GM19452 (cell line): ENCODE results near the gene CBL.
"Not testable (repeated sequence)": the region's sequence is repeated elsewhere in the genome, so short reads cannot be mapped to it uniquely, and the experiment has no call there.

ENCODE experiments used
- ATAC-seq: cut with Tn5 transposase; IDR thresholded peaks from one replicate; pipeline ENCODE4 v1.9.1; 2021; ENCODE audit not compliant: unreplicated experiment

CBL gene

GRCh38 chr11:119207415-119207960 lies 1.3 kb downstream of the CBL start:
- no peak for ATAC-seq

DNA sequence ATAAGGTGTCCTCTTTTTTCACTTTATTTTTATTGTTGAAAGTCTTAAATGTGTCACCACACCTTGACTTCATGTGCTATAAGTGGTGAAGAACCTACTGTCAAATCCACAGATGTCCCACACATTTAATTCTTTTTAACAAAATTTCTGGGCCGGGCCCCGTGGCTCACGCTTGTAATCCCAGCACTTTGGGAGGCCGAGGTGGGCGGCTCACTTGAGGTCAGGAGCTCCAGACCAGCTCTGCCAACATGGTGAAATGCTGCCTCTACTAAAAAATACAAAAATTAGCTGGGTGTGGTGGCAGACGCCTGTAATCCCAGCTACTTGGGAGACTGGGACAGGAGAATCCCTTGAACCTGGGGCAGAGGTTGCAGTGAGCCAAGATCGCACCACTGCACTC lies 3.0 kb downstream of the CBL start:
- ATAC-seq, result no peak

DNA sequence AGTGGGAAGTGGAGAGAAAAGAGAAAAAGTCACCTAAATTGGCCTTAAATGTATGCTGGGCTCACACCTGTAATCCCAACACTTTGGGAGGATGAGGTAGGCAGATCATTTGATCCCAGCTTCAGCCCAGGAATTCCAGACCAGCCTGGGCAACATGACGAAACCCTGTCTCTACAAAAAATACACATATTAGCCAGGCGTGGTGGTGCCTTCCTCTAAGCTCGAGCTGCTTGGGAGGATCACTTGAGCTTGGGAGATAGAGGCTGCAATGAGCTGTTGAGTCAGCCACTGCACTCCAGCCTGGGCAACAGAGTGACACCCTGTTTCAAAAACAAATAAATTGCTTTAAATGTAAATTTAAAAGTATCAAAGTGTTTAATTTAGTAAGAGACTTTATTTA lies 3.9 kb downstream of the CBL start:
- ATAC-seq, result no peak

- ATAC-seq, result no peak
Observed at GRCh38 chr11:119218141-119218878, 12.2 kb downstream of the CBL start.

DNA sequence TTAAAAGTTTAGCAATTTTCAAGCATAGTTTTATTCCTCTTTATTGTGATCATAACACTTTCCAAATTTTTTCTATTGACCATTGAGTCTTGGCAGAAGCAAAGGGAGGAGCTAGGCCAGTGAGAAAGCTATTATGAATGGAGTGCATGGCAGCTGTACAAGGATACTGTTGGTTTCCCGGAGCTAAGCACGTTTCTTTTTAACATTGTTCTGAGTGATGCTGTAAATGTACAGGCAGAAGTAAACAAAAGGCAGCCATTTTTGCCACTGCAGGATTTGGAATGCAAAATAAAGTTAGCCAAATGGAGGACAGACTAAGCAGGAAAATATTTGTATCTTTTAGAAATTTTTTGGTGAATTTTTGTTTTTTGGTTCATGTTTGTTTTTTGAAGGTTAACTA lies 16.2 kb downstream of the CBL start:
- no peak for ATAC-seq

DNA sequence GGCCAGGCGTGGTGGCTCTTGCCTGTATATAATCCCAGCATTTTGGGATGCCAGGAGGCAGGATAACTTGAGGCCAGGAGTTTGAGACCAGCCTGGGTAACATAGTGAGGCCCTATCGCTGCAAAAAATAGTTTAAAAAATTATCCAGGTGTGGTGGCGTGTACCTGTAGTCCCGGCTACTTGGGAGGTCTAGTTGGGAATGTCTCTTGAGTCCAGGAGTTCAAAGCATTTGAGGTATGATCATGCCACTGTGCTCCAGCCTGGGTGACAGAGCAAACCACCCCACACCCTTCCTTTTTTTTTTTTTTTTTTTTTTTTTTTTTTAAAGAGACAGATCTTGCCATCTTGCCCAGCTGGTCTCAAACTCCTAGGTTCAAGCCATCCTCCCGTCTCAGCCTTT lies 16.8 kb downstream of the CBL start:
- ATAC-seq, result no peak

DNA sequence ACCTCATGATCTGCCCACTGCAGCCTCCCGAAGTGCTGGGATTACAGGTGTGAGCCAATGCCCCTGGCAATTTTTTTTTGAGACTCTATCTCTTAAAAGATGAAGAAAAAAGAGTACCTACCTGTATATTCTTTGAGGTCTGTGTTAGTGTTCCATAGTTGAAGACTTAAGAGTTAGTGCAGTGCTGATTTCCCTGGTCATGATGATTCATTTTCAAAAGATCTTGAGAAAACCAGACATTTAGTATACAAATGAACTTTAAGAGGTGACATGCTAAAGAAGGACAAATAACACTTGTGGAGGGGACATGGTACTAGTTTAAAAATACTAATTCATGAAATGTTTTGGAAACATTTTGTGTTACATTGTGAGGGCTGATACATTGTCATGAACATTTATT lies 17.7 kb downstream of the CBL start:
- ATAC-seq, result no peak

GRCh38 chr11:119228535-119229287 lies 22.6 kb downstream of the CBL start:
- ATAC-seq, result not testable (repeated sequence)

DNA sequence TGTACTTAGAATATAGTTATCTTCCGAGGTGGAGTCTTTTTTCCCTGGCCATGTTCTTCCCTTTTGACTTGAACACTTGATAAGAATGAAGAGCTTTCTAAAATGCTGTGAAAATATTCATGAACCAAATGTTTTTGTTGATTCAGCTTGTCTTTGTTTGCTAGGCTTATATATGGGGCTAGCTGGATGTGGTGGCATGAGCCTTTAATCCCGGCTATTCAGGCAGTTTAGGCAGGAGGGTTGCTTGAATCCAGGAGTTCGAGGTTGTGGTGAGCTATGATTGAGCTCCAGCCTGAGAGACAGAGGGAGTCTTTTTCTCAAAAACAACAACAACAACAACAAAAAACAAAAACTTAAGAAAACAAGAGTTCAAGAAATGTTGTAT lies 23.1 kb downstream of the CBL start:
- no peak for ATAC-seq

GRCh38 chr11:119229741-119230140 lies 23.6 kb downstream of the CBL start:
- no peak for ATAC-seq

GRCh38 chr11:119236490-119236889 lies 30.4 kb downstream of the CBL start:
- no peak for ATAC-seq

DNA sequence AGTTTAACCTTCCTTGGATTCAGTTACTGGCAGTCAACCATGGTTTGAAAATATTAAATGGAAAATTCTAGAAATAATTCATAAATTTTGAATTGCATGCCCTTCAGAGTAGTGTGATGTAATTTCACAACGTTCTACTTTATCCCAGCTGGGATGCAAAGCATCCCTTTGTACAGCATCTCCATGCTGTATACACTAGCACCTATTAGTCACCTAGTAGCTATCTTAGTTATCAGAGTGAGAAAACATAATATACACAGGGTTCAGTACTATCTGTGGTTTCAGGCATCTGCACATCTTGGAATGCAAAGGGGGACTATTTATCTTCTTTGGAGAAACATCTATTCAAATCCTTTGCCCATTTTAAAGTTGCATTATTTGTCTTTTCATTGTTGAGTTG lies 30.8 kb downstream of the CBL start:
- ATAC-seq, result no peak

- no peak for ATAC-seq
Observed at GRCh38 chr11:119237515-119237914, 31.4 kb downstream of the CBL start.

DNA sequence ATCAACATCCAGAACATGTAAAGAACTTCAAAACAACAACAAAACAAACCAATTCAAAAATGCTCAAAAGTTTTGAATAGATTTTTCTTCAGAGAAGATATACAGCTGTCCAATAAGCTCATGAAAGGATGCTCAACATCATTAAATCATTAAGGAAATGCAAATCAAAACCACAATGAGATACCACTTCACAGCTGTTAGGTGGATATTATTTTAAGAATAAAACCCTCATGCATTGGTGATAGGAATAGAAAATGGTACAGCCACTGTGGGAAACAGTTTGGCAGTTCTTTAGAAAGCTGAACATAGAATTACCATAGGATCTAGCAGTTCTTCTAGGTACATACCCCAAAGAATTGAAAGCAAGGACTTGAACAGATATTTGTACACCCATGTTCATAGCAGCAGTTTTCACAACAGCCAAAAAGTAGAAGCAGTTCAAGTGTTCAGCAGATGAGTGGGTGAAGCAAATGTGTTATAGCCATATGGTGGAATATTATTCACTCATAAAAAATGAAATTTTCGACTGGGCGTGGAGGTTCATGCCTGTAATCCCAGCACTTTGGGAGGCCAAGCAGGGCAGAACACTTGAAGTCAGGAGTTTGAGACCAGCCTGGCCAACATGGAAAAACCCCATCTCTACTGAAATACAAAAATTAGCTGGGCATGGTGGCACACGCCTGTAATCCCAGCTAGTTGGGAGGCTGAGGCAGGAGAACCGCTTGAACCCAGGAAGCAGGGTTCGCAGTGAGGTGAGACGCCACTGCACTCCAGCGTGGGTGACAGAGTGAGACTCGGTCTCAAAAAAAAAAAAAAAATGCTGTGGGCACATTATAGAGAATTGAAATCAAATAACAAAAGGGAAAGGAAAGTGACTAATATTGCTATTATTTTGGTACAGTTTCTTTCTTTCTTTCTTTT lies 42.9 kb downstream of the CBL start:
- ATAC-seq, result no peak

DNA sequence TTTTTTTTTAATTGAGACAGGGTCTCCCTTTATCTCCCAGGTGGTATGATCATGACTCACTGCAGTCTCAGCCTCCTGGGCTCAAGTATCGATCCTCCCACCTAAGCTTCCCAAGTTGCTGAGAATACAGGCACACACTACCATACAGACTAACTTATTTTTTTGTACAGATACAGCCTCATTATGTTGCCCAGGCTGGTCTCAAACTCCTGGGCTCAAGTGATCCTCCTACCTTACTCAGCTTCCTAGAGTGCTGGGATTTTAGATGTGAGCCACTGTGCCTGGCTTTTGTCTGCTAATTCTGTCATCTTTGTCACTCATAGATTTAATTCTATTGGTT lies 43.5 kb downstream of the CBL start:
- no peak for ATAC-seq

DNA sequence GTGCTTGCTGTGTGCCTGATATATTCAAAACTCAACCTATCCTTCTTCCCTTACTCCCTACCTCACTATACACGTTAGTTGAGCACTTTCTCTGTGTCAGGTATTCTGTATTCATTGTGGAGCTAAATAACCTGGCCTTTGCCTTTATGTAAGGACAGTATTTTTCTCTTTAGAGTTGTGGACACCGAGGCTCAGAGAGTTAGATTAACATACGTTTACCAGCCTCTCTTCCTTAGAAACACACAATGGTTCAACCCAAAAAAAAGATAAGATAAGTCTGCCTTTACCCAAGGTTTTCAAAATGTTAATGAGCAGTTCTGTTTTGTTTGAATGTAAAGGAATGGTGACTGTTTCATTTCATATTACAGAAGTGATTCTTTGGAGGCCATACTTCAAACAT lies 45.0 kb downstream of the CBL start:
- ATAC-seq, result no peak

DNA sequence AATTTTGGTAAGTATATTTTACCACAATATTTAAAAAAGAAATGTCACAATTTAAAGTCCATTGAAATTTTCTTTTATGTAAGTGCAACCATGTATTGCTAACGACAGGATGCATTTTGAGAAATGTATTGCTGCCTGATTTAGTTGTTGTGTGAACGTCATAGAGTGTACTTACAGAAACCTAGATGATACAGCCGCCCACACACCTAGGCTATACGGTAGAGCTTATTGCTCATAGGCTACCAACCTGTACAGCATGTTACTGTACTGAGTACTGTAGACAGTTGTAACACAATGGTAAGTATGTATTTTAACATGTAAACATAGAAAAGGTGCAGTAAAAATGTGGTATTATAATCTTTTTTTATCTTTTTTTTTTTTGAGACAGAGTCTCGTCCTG lies 48.1 kb downstream of the CBL start:
- ATAC-seq, result no peak

DNA sequence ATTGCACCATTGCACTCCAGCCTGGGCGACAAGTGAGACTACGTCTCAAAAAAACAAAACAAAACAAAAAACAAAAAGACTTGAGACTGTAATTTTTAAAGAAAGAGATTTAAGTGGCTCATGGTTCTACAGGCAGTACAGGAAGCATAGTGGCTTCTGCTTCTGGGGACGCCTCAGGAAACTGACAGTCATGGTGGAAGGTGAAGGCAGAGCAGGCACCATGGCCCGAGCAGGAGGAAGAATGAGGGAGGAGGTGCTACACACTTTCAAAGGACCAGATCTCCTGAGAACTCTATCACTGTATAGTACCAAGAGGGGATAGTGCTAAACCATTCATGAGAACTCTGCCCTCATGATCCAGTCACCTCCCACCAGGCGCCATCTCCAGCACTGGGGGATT lies 52.0 kb downstream of the CBL start:
- no peak for ATAC-seq

DNA sequence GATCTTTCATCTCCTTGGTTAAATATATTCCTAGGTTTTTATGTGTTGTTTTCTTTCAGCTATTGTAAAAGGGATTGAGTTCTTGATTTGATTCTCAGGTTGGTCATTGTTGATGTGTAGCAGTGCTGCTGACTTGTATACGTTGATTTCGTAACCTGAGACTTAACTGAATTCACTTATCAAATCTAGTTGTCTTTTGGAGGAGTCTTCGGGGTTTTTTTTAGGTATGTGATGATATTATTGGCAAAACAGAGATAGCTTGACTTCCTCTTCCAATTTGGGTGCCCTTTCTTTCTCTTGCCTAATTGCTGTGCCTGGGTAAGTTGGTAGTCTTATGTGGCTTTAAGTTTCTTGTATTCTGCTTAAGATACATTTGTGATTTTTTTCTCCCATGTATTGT lies 52.8 kb downstream of the CBL start:
- ATAC-seq, result no peak

DNA sequence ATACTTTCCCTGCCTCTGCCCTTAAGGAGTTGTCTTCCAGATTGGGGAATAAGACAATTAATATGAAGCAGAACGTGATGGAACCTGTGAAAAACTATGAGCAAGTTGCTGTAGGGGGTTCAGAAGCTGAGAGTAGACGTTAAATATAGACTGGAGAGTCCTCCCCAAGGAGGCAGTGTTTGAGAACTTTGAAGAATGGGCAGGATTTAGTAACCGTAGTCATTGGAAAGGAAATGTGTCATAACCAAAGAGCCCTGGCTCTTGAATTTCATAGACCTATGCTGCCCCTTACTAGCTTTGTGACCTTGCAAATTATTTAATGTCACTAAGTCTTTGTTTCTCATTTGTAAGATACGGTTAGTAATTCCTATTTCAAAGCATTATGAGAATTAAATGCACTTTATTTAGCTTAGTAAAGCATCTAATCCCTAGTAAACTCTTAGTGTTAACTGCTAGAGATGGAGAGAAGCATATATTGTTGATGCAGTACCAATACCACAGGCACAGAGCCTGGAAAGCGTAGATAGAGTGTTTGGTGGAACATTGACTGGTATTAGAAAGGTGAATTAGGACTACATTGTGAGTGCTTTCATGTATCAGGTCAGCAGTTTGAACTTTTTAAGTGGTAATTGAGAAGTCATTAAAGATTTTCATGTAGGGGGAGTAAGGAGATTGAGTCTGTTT lies 56.7 kb downstream of the CBL start:
- ATAC-seq, result no peak

DNA sequence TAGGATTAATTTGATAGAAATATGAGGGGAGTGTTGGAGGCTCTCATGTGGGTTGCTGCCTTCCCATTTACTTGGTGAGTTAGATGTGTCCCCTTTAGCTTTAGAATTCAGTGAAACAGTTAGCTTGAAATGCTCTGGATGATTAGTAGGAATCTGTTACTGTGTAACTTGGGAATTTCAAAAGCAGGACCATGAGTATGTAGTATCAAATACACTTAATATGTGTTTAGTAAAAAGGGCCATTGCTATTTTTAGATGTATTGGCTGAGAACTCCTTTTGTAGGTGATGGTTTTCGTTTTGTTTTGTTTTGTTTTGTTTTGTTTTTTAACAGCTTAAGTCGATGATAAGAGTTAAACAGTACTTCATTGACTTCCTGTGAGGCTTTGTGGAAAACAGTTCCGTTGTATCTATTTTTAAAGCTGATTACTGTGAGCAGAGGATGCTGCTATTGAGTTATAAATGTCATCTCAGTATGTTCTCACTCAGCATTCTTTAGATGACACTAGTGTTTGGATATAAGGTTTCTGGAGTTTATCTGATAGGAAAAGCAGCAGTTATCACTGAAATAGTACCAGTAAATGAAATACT lies 57.3 kb downstream of the CBL start:
- ATAC-seq, result no peak
